ENCODE data around the gene DIAPH1.

- TF ChIP-seq POLR2AphosphoS5 (IDR thresholded peaks at IDR 0.05) (no peak), CTCF (IDR thresholded peaks at IDR 0.05) (no peak), POLR2A (IDR thresholded peaks at IDR 0.05) (no peak), EP300 (IDR thresholded peaks at IDR 0.05; ENCODE audit: low read depth) (no peak)
These were observed 141.7 kb downstream of the DIAPH1 start for GRCh38 chr5:141477044-141477575.

Measured in transverse colon (tissue), 4 donors.